ENCODE measurements around the gene CNPY4.
A peak's percentile ranks its signal among the peaks of the same experiment; 100 is the strongest.

The CNPY4 gene

GRCh38 chr7:100119072-100119969 is at the start of gene CNPY4, which contains the start of gene TAF6:
Gene CNPY4 (plus strand): TSS chr7:100119634. CDS start chr7:100119745, 111 bp downstream.
Gene TAF6 (minus strand): TSS chr7:100119358. CDS start chr7:100114209, 5,149 bp downstream.
- FAIRE-seq = peak; percentile 63

- FAIRE-seq = no peak
These were observed 49.4 kb upstream of the CNPY4 start for GRCh38 chr7:100069991-100070390.

- no peak for FAIRE-seq
These were observed 48.3 kb upstream of the CNPY4 start for GRCh38 chr7:100071018-100071723.

- FAIRE-seq = no peak
These were observed 47.0 kb upstream of the CNPY4 start for GRCh38 chr7:100072462-100072861.

- FAIRE-seq = no peak
These were observed 44.6 kb upstream of the CNPY4 start for GRCh38 chr7:100074841-100075240.

- FAIRE-seq = no peak
These were observed 44.0 kb upstream of the CNPY4 start for GRCh38 chr7:100075418-100075817.

GRCh38 chr7:100077205-100077604 is 42.2 kb upstream of the CNPY4 start:
- FAIRE-seq = no peak

- no peak for FAIRE-seq
These were observed 40.3 kb upstream of the CNPY4 start for GRCh38 chr7:100079024-100079560.

- FAIRE-seq = no peak
These were observed 38.4 kb upstream of the CNPY4 start for GRCh38 chr7:100080907-100081534.

GRCh38 chr7:100081535-100082102 is 37.8 kb upstream of the CNPY4 start, which contains the start of gene ZNF3:
Gene ZNF3 (minus strand): TSS chr7:100081723. CDS start chr7:100077357, 4,366 bp downstream.
- peak; percentile 96 for FAIRE-seq

GRCh38 chr7:100082978-100083377 is 36.5 kb upstream of the CNPY4 start:
- FAIRE-seq = no peak

- FAIRE-seq = no peak
These were observed 33.9 kb upstream of the CNPY4 start for GRCh38 chr7:100085515-100085914.

GRCh38 chr7:100087055-100087750 is 32.2 kb upstream of the CNPY4 start:
- FAIRE-seq = peak; percentile 98

GRCh38 chr7:100088095-100088620 is 31.3 kb upstream of the CNPY4 start:
- FAIRE-seq = no peak

GRCh38 chr7:100088621-100089457 is 30.6 kb upstream of the CNPY4 start, which contains the start of gene COPS6:
Gene COPS6 (plus strand): TSS chr7:100088969. CDS start chr7:100088991, 22 bp downstream.
- no peak for FAIRE-seq

- FAIRE-seq = peak; percentile 21
These were observed 29.8 kb upstream of the CNPY4 start for GRCh38 chr7:100089458-100090196.

GRCh38 chr7:100090527-100091410 is 28.7 kb upstream of the CNPY4 start:
- no peak for FAIRE-seq

GRCh38 chr7:100091411-100092181 is 27.8 kb upstream of the CNPY4 start:
- FAIRE-seq = no peak
